ENCODE results near the gene CATSPERZ. TPM values are rescaled to one million over a fixed set of nuclear protein-coding genes. Genes with fewer than 3 reads are reported as not detected.

CATSPERZ gene
- total and polyA plus RNA-seq, 2 of the 13 experiments (the other 11 are each of a cell fraction or from before 2014, with no cell fraction given) = 0.22 to 0.48 TPM

DNA sequence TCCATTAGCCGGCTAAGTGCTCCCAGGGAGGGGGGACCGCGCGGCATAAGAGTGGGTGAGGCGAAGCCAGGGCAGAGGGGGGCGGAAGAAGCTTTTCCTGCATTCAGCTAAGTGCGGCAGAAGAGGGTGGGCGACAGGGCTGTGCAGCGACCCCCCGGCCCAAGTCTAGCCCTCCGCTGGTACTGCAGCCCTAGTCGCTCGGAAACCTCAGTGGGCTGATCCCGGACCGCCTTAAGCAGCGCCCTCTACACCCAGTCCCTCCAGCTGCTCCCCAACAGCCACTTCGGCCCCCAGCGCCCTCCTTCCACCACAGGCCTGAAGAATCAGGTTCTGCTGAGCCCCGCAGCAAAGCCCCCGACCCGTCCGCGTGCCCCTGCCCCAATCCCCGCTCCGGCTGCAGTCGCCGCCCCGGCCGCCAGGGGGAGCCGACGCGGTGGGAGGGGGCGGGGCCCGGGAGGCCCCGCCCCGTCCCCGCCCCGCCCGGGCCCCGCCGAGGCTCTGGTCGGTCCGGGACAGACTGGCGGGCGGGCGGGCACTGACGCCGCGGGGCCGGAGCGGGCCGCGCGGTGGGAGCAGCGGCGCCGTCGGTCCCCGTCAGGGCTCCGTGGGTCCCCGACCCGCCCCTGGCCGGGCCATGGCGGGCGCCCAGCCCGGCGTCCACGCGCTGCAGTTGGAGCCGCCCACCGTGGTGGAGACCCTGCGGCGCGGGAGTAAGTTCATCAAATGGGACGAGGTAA is 49.0 kb upstream of the CATSPERZ start, which contains the start of gene PLCB3 (continued):
- no peak for TF ChIP-seq SKI (IDR thresholded peaks at IDR 0.05; ENCODE audit: partially characterized antibody)
- peak; percentile 25; the same call in 1 of the 2 replicates for TF ChIP-seq KLF6 (CRISPR knock-in tag; IDR thresholded peaks at IDR 0.05)
- no peak for TF ChIP-seq ZNF749 (CRISPR knock-in tag; IDR thresholded peaks at IDR 0.05; ENCODE audit: borderline replicate concordance)
- TF ChIP-seq, protein P1, sequence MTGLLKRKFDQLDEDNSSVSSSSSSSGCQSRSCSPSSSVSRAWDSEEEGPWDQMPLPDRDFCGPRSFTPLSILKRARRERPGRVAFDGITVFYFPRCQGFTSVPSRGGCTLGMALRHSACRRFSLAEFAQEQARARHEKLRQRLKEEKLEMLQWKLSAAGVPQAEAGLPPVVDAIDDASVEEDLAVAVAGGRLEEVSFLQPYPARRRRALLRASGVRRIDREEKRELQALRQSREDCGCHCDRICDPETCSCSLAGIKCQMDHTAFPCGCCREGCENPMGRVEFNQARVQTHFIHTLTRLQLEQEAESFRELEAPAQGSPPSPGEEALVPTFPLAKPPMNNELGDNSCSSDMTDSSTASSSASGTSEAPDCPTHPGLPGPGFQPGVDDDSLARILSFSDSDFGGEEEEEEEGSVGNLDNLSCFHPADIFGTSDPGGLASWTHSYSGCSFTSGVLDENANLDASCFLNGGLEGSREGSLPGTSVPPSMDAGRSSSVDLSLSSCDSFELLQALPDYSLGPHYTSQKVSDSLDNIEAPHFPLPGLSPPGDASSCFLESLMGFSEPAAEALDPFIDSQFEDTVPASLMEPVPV (CRISPR knock-in tag; IDR thresholded peaks at IDR 0.05) = no peak
- no peak for TF ChIP-seq ZFYVE20 (CRISPR knock-in tag; IDR thresholded peaks at IDR 0.05; ENCODE audit: borderline replicate concordance, low read depth)
- TF ChIP-seq, protein P2, sequence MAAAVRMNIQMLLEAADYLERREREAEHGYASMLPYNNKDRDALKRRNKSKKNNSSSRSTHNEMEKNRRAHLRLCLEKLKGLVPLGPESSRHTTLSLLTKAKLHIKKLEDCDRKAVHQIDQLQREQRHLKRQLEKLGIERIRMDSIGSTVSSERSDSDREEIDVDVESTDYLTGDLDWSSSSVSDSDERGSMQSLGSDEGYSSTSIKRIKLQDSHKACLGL (CRISPR knock-in tag; IDR thresholded peaks at IDR 0.05) = no peak
- TF ChIP-seq ETV6 (CRISPR knock-in tag; conservative IDR thresholded peaks at IDR 0.05) = no peak
- TF ChIP-seq, protein P3, sequence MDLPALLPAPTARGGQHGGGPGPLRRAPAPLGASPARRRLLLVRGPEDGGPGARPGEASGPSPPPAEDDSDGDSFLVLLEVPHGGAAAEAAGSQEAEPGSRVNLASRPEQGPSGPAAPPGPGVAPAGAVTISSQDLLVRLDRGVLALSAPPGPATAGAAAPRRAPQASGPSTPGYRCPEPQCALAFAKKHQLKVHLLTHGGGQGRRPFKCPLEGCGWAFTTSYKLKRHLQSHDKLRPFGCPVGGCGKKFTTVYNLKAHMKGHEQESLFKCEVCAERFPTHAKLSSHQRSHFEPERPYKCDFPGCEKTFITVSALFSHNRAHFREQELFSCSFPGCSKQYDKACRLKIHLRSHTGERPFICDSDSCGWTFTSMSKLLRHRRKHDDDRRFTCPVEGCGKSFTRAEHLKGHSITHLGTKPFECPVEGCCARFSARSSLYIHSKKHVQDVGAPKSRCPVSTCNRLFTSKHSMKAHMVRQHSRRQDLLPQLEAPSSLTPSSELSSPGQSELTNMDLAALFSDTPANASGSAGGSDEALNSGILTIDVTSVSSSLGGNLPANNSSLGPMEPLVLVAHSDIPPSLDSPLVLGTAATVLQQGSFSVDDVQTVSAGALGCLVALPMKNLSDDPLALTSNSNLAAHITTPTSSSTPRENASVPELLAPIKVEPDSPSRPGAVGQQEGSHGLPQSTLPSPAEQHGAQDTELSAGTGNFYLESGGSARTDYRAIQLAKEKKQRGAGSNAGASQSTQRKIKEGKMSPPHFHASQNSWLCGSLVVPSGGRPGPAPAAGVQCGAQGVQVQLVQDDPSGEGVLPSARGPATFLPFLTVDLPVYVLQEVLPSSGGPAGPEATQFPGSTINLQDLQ (CRISPR knock-in tag; IDR thresholded peaks at IDR 0.05) = no peak
- TF ChIP-seq, protein P4, sequence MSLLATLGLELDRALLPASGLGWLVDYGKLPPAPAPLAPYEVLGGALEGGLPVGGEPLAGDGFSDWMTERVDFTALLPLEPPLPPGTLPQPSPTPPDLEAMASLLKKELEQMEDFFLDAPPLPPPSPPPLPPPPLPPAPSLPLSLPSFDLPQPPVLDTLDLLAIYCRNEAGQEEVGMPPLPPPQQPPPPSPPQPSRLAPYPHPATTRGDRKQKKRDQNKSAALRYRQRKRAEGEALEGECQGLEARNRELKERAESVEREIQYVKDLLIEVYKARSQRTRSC (CRISPR knock-in tag; IDR thresholded peaks at IDR 0.05; ENCODE audit: low read depth) = no peak
- no peak for TF ChIP-seq PHF5A (CRISPR knock-in tag; IDR thresholded peaks at IDR 0.05; ENCODE audit: low read depth, unreplicated experiment)
- TF ChIP-seq, protein P5, sequence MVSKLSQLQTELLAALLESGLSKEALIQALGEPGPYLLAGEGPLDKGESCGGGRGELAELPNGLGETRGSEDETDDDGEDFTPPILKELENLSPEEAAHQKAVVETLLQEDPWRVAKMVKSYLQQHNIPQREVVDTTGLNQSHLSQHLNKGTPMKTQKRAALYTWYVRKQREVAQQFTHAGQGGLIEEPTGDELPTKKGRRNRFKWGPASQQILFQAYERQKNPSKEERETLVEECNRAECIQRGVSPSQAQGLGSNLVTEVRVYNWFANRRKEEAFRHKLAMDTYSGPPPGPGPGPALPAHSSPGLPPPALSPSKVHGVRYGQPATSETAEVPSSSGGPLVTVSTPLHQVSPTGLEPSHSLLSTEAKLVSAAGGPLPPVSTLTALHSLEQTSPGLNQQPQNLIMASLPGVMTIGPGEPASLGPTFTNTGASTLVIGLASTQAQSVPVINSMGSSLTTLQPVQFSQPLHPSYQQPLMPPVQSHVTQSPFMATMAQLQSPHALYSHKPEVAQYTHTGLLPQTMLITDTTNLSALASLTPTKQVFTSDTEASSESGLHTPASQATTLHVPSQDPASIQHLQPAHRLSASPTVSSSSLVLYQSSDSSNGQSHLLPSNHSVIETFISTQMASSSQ (IDR thresholded peaks at IDR 0.05; ENCODE audit: low read depth) = no peak
- TF ChIP-seq, protein P5 (CRISPR knock-in tag; IDR thresholded peaks at IDR 0.05; ENCODE audit: borderline replicate concordance) = no peak
- TF ChIP-seq U2AF1 (optimal IDR thresholded peaks at IDR 0.05; ENCODE audit: low read depth, low read length) = no peak
- no peak for TF ChIP-seq ZNF598 (CRISPR knock-in tag; IDR thresholded peaks at IDR 0.05; ENCODE audit: borderline replicate concordance)
- TF ChIP-seq ZNF530 (CRISPR knock-in tag; IDR thresholded peaks at IDR 0.05; ENCODE audit: low read depth) = no peak
- TF ChIP-seq, protein P6, sequence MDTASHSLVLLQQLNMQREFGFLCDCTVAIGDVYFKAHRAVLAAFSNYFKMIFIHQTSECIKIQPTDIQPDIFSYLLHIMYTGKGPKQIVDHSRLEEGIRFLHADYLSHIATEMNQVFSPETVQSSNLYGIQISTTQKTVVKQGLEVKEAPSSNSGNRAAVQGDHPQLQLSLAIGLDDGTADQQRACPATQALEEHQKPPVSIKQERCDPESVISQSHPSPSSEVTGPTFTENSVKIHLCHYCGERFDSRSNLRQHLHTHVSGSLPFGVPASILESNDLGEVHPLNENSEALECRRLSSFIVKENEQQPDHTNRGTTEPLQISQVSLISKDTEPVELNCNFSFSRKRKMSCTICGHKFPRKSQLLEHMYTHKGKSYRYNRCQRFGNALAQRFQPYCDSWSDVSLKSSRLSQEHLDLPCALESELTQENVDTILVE (CRISPR knock-in tag; IDR thresholded peaks at IDR 0.05) = no peak
- TF ChIP-seq KLF16 (CRISPR knock-in tag; IDR thresholded peaks at IDR 0.05) = no peak

Measured in HepG2 (cell line).